C4-2B (cell line): ENCODE results near the gene ZNF200.

Source experiments
- CTCF ChIP-seq: fragments of 450-650 bp; conservative IDR thresholded peaks from 2 replicates; pipeline ENCODE4 v1.5.1; 2017; ENCODE audit warnings: mild to moderate bottlenecking
- ZFX ChIP-seq: fragments of 450-650 bp; IDR thresholded peaks from 2 replicates; pipeline ENCODE4 v1.6.1; 2017

DNA sequence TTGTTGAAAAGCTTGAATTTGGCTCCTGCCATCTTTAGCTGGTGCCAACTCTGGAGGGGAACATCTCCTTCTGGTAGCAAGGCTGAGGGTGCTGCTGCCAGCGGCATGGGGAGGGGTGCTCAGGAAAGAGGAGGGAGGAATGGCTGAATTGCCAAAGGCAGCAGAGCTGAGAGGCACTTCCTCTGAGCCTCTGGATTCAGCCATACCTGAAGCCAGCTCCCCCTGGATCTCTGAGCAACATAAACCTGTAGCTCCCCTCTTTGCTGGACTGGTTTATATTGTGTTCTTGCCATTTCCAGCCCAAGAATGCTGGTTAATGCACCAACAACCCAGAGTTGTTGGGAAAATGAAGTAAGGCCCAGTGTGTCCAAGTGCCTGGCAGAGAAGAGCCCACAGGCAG is 14.1 kb upstream of the ZNF200 start:
- TF ChIP-seq CTCF (no peak), ZFX (no peak)
